Right atrium auricular region (tissue), 2 donors: Measurements from ENCODE around the gene HHIPL1. TPM values are rescaled to one million over a fixed set of nuclear protein-coding genes. Genes with fewer than 3 reads are reported as not detected.

Experiments
- DNase-seq: peaks from one replicate; pipeline ENCODE4 v3.0.0-alpha.2; 2019; ENCODE audit warnings: low spot score
- H3K27ac ChIP-seq, 2 donors: fragments of 200-600 bp; sonication (generic); 1 replicate in 1 of 2; 2 replicates in 1 of 2; pipeline ENCODE4 v1.5.1; 2016 to 2019
- H3K27me3 ChIP-seq, 2 donors: fragments of 200-600 bp; sonication (generic); one replicate each; pipeline versions ENCODE4 v1.5.1 to v1.6.0; 2017 to 2019
- H3K36me3 ChIP-seq: fragments of 200-600 bp; sonication (generic); one replicate; pipeline ENCODE4 v1.5.1; 2016
- H3K4me1 ChIP-seq, 2 donors: fragments of 200-600 bp; sonication (generic); one replicate each; pipeline versions ENCODE4 v1.5.1 to v1.6.0; 2017 to 2019
- H3K4me3 ChIP-seq, 2 donors: fragments of 200-600 bp; sonication (generic); 1 replicate in 1 of 2; 2 replicates in 1 of 2; pipeline ENCODE4 v1.5.1; 2017 to 2019; ENCODE audit warnings: mild to moderate bottlenecking in 1 of 2, moderate library complexity in 1 of 2
- H3K9me3 ChIP-seq, 2 donors: fragments of 200-600 bp; sonication (generic); one replicate each; pipeline ENCODE4 v1.5.1; 2019
- total RNA-seq, 2 donors: library from RNA; depleted of rRNA; stranded (reverse); fragments of >200 nt; gene quantifications; one replicate each; pipeline ENCODE4 v1.1.0, GENCODE V29; 2016
- TF ChIP-seq, protein P1 (sequence below), 2 donors: fragments of 200-600 bp; sonication (generic); IDR thresholded peaks; one replicate each; pipeline ENCODE4 v1.5.1; 2019; ENCODE audit warnings: antibody characterized with exemption in 2 of 2

The HHIPL1 gene
- total RNA-seq, 2 donors from 2014 or later = 1.8 to 2.4 TPM

DNA sequence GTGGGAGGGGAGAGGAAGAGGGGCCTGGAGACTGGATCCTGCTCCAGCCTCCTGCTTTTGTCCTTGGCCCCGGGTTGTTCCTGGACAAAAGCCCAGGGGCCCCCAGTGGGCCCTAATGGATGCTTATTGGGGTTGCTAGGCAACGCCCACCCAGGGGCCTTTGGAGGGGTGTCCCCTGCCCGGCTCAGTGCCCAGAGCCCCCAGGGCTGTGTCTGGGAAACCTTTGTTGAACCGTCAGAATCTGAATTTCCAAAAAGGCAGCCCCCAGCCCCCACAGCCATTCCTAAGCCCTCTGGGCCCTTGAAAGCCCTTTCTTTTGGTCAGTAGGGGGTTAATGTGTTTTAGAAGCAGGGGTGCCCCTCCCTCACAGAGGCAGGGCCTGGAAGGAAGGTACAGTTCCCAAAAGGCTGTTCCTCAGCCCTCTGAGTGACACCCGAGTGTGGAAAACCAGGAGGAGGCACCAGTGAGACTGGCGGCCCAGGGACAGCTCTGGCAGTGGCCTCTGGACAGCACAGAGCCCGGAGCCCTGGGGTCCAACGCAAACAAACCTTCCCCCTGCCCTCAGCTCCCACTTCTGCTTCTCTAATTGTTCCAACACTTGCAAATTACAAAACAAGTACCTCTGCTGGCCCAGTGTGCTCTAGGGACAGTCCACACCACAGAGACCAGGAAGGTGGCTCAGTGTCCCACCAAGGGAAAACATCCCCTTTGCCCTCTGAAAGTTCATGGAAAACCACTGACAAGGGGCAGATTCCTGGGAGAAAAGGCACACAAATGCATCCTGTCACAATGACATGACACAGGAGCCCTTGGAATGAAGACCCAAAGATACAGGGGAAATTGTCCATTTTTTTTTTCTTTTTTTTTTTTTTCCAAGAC lies 19.4 kb downstream of the HHIPL1 start:
- Histone ChIP-seq H3K36me3 (no peaks in the 10 kb centered on the region), H3K9me3 (no peaks in the 10 kb centered on the region), H3K27ac (no peak overlapping the region), H3K27me3 (no peaks in the 10 kb centered on the region), H3K4me3 (no peak overlapping the region), H3K4me1 (no peaks in the 10 kb centered on the region)
- TF ChIP-seq, protein P1, sequence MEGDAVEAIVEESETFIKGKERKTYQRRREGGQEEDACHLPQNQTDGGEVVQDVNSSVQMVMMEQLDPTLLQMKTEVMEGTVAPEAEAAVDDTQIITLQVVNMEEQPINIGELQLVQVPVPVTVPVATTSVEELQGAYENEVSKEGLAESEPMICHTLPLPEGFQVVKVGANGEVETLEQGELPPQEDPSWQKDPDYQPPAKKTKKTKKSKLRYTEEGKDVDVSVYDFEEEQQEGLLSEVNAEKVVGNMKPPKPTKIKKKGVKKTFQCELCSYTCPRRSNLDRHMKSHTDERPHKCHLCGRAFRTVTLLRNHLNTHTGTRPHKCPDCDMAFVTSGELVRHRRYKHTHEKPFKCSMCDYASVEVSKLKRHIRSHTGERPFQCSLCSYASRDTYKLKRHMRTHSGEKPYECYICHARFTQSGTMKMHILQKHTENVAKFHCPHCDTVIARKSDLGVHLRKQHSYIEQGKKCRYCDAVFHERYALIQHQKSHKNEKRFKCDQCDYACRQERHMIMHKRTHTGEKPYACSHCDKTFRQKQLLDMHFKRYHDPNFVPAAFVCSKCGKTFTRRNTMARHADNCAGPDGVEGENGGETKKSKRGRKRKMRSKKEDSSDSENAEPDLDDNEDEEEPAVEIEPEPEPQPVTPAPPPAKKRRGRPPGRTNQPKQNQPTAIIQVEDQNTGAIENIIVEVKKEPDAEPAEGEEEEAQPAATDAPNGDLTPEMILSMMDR (IDR thresholded peaks at IDR 0.05) = no peak
- DNase-seq = no peak

DNA sequence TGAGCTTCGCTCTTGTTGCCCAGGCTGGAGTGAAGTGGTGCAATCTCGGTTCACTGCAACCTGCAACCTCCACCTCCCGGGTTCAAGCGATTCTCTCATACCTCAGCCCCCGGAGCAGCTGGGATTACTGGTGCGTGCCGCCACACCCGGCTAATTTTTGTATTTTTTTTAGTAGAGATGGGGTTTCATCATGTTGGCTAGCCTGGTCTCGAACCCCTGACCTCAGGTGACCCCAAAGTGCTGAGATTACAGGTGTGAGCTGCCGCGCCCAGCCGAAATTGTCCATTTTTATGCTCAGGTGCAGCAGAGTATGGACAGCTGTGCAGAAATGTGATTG lies 20.0 kb downstream of the HHIPL1 start:
- Histone ChIP-seq H3K27me3 (no peaks in the 10 kb centered on the region), H3K27ac (no peak overlapping the region), H3K36me3 (no peaks in the 10 kb centered on the region), H3K9me3 (no peaks in the 10 kb centered on the region), H3K4me3 (no peak overlapping the region), H3K4me1 (no peaks in the 10 kb centered on the region)
- DNase-seq = no peak
- TF ChIP-seq, protein P1 (IDR thresholded peaks at IDR 0.05) = no peak

DNA sequence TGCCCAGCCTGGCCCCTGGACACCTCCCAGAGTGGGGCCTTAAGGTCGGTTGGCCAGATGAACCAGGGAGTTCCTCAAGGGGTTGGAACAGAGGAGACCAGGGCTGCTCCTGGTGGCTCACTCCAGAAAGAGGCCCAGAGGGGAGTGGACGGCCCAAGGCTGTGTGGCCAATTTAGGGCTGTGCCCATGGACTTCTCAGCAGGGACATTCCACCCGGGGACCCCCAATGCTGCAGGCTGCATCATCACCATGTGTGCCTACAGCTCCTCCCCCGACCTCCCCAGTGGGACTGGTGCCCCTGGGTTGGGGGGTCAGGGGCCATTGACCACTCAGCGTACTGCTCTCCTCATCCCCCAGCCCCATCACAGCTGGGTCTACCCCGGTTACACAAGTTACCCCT lies 21.6 kb downstream of the HHIPL1 start:
- TF ChIP-seq, protein P1 (IDR thresholded peaks at IDR 0.05) = no peak
- H3K27ac ChIP-seq = no peak overlapping the region
- no peak for DNase-seq
- no peaks in the 10 kb centered on the region for H3K27me3 ChIP-seq
- no peaks in the 10 kb centered on the region for H3K4me1 ChIP-seq
- no peaks in the 10 kb centered on the region for H3K9me3 ChIP-seq
- H3K36me3 ChIP-seq = no peaks in the 10 kb centered on the region
- no peak overlapping the region for H3K4me3 ChIP-seq

DNA sequence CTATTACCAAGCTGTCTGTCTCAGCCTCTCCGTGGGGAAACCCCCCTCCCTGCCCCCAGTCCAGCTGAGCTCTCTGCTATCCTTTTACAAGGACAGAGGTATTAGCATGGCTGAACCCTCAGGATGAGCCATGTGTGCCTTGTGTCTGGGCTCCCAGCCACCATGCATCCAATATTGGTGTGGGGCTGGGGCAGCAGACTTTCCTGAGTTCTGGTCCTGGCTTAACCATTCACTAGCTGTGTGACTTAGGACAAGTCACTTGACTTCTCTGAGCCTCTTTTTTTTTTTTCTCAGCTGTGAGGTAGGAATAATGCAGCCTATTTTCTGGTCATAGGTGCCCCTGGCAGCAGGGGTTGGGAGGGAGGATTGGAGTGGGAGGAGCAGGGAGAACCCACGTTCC lies 22.1 kb downstream of the HHIPL1 start:
- no peaks in the 10 kb centered on the region for H3K36me3 ChIP-seq
- DNase-seq = no peak
- H3K4me1 ChIP-seq = no peaks in the 10 kb centered on the region
- no peaks in the 10 kb centered on the region for H3K27me3 ChIP-seq
- no peak overlapping the region for H3K27ac ChIP-seq
- no peaks in the 10 kb centered on the region for H3K9me3 ChIP-seq
- H3K4me3 ChIP-seq = no peak overlapping the region
- TF ChIP-seq, protein P1 (IDR thresholded peaks at IDR 0.05) = no peak

DNA sequence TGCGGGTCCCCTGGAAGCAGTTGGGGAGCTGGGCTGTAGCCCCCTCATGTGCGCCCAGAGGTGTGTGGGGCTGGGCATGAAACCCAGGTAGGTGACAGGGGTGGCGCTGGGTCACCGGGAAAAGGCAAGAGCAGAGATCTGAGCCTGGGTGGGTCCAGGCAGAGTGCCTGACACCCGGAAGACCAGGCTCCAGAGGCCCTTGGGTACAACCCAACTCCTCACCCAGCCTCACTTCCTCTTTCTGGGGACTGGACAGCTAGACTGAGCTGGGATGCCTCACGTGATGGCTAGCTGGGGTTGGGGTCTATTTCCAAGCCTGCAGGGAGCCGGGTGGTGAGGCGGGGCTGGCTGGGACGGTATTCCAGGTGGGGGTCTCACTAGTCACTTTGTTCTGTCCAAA lies 22.9 kb downstream of the HHIPL1 start:
- TF ChIP-seq, protein P1 (IDR thresholded peaks at IDR 0.05) = no peak
- H3K4me3 ChIP-seq = no peak overlapping the region
- no peaks in the 10 kb centered on the region for H3K4me1 ChIP-seq
- H3K27ac ChIP-seq = no peak overlapping the region
- no peak for DNase-seq
- H3K36me3 ChIP-seq = no peaks in the 10 kb centered on the region
- no peaks in the 10 kb centered on the region for H3K9me3 ChIP-seq
- H3K27me3 ChIP-seq = no peaks in the 10 kb centered on the region
